Activated naive CD8-positive, alpha-beta T cell treated with anti-CD3 and anti-CD28 coated beads, Interleukin-2, amount 50 U/mL, for 16 hours (primary cell): ENCODE measurements around the gene ARHGAP33.
"Not testable (repeated sequence)": the region's sequence is repeated elsewhere in the genome, so short reads cannot be mapped to it uniquely, and the experiment has no call there.

ENCODE experiments used
- DNase-seq: peaks from one replicate; pipeline ENCODE4 v3.0.0-alpha.2; 2020; ENCODE audit warnings: low read depth, low spot score

ARHGAP33 gene

GRCh38 chr19:35792312-35792711 is 16.9 kb downstream of the ARHGAP33 start:
- no peak for DNase-seq

- no peak for DNase-seq
Measured at GRCh38 chr19:35792888-35793287, 17.5 kb downstream of the ARHGAP33 start.

GRCh38 chr19:35793381-35794165 is 18.2 kb downstream of the ARHGAP33 start:
- DNase-seq, result no peak

GRCh38 chr19:35795564-35795963 is 20.2 kb downstream of the ARHGAP33 start:
- not testable (repeated sequence) for DNase-seq

- DNase-seq, result no peak
Measured at GRCh38 chr19:35796645-35797542, 21.5 kb downstream of the ARHGAP33 start.

GRCh38 chr19:35797663-35798062 is 22.3 kb downstream of the ARHGAP33 start:
- DNase-seq, result no peak

- DNase-seq, result no peak
Measured at GRCh38 chr19:35801828-35802227, 26.5 kb downstream of the ARHGAP33 start.

GRCh38 chr19:35805526-35806102 is 30.2 kb downstream of the ARHGAP33 start:
- DNase-seq, result no peak

GRCh38 chr19:35806597-35806996 is 31.2 kb downstream of the ARHGAP33 start:
- DNase-seq, result no peak

GRCh38 chr19:35807633-35808032 is 32.3 kb downstream of the ARHGAP33 start:
- DNase-seq, result no peak

GRCh38 chr19:35811317-35812219 is 36.2 kb downstream of the ARHGAP33 start:
- no peak for DNase-seq

GRCh38 chr19:35812220-35813042 is 37.1 kb downstream of the ARHGAP33 start, which contains the start of gene PRODH2:
Gene PRODH2, minus strand, starts transcription at chr19:35812845. Its CDS starts 40 bp downstream, at chr19:35812805.
- DNase-seq, result no peak

- DNase-seq, result no peak
Measured at GRCh38 chr19:35813043-35813890, 37.9 kb downstream of the ARHGAP33 start.

GRCh38 chr19:35816262-35816661 is 40.9 kb downstream of the ARHGAP33 start:
- no peak for DNase-seq

- no peak for DNase-seq
Measured at GRCh38 chr19:35816846-35817245, 41.5 kb downstream of the ARHGAP33 start.

- DNase-seq, result no peak
Measured at GRCh38 chr19:35818445-35818844, 43.1 kb downstream of the ARHGAP33 start.

- DNase-seq, result no peak
Measured at GRCh38 chr19:35822579-35822978, 47.2 kb downstream of the ARHGAP33 start.

GRCh38 chr19:35824150-35824549 is 48.8 kb downstream of the ARHGAP33 start:
- no peak for DNase-seq

- no peak for DNase-seq
Measured at GRCh38 chr19:35828692-35829301, 53.4 kb downstream of the ARHGAP33 start.
